ENCODE data around the gene KCTD5.

The KCTD5 gene

DNA sequence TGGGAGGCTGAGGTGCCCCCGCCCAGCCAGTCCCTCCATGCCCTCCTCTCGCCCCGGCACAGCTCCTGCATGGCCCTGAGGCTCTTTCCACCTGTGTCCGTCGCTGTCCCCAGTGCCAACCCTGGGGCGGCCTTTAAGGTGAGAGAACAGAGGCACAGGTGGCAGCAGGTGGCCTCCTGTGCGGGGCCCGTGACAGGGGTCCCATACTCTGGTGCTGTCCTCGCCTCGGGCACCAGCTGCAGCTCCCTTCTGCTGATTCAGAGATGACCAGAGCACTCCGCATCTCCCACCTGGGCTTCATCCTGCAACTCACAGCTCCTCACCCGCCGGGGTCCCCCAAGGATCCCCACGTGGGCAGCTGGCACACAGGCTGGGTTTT, 29.7 kb downstream of the KCTD5 start:
- in situ Hi-C loops (cut with HindIII; ENCODE audit: low sequenced_read_pairs) = no loop called here
- H3K4me3 ChIP-seq (ENCODE audit: low read depth, low read length) = no peak overlapping the region
- no peak for DNase-seq (ENCODE audit: low read depth, low spot score)

DNA sequence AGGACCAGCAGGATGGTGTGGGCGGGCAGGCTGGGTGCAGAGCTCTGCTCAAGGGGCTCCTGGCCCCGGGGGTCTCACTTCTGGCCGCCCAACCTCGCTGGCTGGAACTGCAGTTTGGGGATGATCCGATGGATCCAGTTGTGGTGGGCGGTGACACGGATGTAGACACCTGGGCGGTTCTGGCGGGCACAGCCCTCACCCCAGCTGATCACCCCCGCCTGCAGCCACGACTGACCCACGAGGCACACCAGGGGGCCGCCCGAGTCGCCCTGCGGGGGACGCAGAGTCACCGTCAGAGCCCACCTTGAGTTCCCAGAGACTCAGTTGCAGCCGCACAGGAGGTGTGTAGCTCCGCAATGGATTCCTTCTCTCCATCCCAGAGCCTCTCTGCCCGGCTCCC, 30.2 kb downstream of the KCTD5 start:
- TF ChIP-seq, protein P1, sequence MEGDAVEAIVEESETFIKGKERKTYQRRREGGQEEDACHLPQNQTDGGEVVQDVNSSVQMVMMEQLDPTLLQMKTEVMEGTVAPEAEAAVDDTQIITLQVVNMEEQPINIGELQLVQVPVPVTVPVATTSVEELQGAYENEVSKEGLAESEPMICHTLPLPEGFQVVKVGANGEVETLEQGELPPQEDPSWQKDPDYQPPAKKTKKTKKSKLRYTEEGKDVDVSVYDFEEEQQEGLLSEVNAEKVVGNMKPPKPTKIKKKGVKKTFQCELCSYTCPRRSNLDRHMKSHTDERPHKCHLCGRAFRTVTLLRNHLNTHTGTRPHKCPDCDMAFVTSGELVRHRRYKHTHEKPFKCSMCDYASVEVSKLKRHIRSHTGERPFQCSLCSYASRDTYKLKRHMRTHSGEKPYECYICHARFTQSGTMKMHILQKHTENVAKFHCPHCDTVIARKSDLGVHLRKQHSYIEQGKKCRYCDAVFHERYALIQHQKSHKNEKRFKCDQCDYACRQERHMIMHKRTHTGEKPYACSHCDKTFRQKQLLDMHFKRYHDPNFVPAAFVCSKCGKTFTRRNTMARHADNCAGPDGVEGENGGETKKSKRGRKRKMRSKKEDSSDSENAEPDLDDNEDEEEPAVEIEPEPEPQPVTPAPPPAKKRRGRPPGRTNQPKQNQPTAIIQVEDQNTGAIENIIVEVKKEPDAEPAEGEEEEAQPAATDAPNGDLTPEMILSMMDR (IDR thresholded peaks at IDR 0.05; ENCODE audit: low read depth, low read length) = no peak
- no peak for DNase-seq (ENCODE audit: low read depth, low spot score)
- no peak overlapping the region for H3K4me3 ChIP-seq (ENCODE audit: low read depth, low read length)
- in situ Hi-C loops (cut with HindIII; ENCODE audit: low sequenced_read_pairs) = no loop called here

More for the DNA sequence above, 29.7 kb downstream of the KCTD5 start:
- TF ChIP-seq, protein P1 (IDR thresholded peaks at IDR 0.05; ENCODE audit: low read depth, low read length) = no peak

DNA sequence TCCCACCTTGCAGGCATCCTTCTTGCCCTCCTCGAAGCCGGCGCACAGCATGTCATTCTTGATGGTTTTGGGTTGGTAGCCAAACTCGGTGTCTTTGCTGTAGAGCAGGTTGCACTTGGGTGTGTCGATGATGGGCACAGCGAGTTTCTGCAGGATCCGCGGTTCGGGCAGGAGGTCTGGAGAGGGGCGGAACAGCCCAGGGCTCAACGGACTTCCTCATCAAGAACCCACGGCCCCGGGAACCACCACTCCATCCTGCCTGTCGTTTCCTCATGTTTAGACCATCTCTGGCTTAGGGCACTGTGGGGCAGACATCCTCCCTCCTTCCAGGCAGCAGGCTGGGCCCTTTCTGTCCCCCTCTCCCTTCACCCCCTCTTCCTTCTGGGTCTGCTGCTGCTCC, 31.2 kb downstream of the KCTD5 start:
- in situ Hi-C loops (cut with HindIII; ENCODE audit: low sequenced_read_pairs) = no loop called here
- TF ChIP-seq, protein P1 (IDR thresholded peaks at IDR 0.05; ENCODE audit: low read depth, low read length) = no peak
- no peak overlapping the region for H3K4me3 ChIP-seq (ENCODE audit: low read depth, low read length)
- no peak for DNase-seq (ENCODE audit: low read depth, low spot score)

DNA sequence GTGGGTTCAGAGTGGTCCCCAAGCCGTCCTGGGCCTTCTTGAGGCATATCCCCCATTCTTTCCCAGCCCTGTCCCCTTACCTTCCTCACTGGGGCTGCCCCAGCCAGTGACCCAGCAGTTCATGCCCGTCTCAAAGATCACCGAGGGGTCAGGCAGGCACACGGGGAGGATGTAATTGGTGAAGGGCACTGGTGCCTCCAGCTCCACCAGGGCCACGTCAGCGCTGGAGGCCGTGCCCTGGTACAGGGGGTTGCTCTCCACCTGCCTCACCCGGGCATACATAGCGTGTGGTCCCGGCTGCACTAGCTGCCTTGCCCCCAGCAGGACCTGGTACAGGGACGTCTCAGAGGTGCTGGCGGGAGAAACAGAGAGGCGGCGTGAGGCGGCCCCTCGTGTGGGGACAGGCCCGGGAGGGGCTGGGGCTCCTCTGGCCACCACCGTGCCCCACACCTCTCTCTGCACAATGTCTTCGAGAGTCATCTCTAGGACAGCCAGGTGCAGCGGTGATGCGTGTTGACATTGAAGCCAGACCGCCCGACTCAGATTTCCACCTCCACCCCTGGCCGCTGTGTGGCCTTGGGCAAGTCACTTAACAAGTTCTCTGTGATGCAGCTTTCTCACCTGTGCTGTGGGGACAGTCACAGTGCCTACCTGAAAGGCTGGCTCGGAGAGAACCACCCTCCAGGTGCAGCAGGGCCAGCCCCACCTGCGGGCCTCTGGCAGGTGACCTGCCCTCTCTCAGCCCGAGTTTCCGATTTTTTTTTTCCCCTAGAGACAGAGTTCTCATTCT, 31.9 kb downstream of the KCTD5 start:
- no peak overlapping the region for H3K4me3 ChIP-seq (ENCODE audit: low read depth, low read length)
- in situ Hi-C loops (cut with HindIII; ENCODE audit: low sequenced_read_pairs) = no loop called here
- no peak for DNase-seq (ENCODE audit: low read depth, low spot score)
- TF ChIP-seq, protein P1 (IDR thresholded peaks at IDR 0.05; ENCODE audit: low read depth, low read length) = no peak

DNA sequence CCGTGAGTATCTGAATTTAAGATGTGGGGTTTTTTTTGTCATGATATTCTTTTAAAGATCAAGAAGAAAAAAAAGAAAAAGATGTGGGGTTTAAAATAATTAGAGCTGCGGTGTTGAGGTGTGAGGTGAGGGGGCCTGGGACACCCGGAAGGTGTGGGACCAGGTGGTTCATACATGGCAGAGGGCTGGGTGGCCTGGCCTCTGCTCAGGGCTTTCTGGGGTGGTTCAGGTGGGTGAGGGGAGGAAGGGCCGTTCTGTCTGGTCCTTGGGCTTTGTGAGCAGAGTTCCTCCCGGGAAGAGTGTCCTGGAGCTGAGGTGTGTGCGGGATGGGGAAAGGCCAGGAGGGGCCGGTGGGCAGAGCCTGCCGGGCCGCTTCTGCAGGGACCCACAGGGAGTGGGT, 32.7 kb downstream of the KCTD5 start:
- in situ Hi-C loops (cut with HindIII; ENCODE audit: low sequenced_read_pairs) = no loop called here
- no peak overlapping the region for H3K4me3 ChIP-seq (ENCODE audit: low read depth, low read length)
- TF ChIP-seq, protein P1 (IDR thresholded peaks at IDR 0.05; ENCODE audit: low read depth, low read length) = no peak
- no peak for DNase-seq (ENCODE audit: low read depth, low spot score)

DNA sequence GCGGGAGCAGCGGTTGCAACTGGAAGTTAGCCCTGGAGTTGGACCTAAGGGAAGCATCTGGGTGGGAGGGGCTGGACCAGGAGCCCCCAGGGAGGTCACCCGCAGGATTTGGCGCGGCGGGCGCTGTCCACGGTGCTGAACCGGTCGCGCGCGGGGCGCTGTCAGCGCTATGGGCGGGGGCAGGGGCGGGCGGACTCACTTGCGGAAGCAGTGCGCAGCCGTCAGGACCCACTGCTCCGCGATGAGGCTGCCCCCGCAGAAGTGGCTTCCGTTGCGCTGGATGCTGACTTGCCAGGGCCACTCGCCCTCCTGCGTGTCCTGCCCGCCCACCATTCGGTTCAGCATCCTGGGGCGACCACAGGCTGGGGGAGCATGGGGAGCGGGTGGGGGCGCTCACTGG, 33.2 kb downstream of the KCTD5 start:
- no peak overlapping the region for H3K4me3 ChIP-seq (ENCODE audit: low read depth, low read length)
- peak; percentile 38 for DNase-seq (ENCODE audit: low read depth, low spot score)
- in situ Hi-C loops (cut with HindIII; ENCODE audit: low sequenced_read_pairs) = no loop called here
- TF ChIP-seq, protein P1 (IDR thresholded peaks at IDR 0.05; ENCODE audit: low read depth, low read length) = no peak
